ENCODE results near the gene CD276. TPM values are rescaled to one million over a fixed set of nuclear protein-coding genes. Genes with fewer than 3 reads are reported as not detected.

The CD276 gene
- total RNA-seq, 2 experiments from 2014 or later: not detected

- peaks cover 36% of the 10 kb centered on the region for H3K27me3 Mint-ChIP-seq
- no peak overlapping the region for H3K27ac Mint-ChIP-seq
- H3K4me1 ChIP-seq (ENCODE audit: insufficient read depth, low read length): peaks cover 4% of the 10 kb centered on the region
- ChIA-PET CTCF (no interaction called here), POLR2A (no interaction called here)
- H3K27me3 ChIP-seq (ENCODE audit: control insufficient read depth in 1 of 2, insufficient read depth in 2 of 2, low read length in 2 of 2): peaks cover 25 to 56% of the 10 kb centered on the region in 2 experiments
- H3K9me3 Mint-ChIP-seq: no peaks in the 10 kb centered on the region
- no peaks in the 10 kb centered on the region for H3K36me3 ChIP-seq (ENCODE audit: insufficient read depth, low read length)
- H3K4me3 ChIP-seq (ENCODE audit: low read length): no peak overlapping the region
- intact Hi-C loops (cut with DNase I, micrococcal nuclease): no loop called here
- ATAC-seq (ENCODE audit: poor library complexity): no peak
- no peak overlapping the region for H3K27ac ChIP-seq (ENCODE audit: low read depth in 1 of 2, low read length in 2 of 2)
- no peaks in the 10 kb centered on the region for H3K9me3 ChIP-seq (ENCODE audit: control insufficient read depth in 1 of 2, insufficient read depth in 1 of 2, low read length in 2 of 2)
- no peaks in the 10 kb centered on the region for H3K36me3 Mint-ChIP-seq (ENCODE audit: low read depth)
- H3K4me1 Mint-ChIP-seq (ENCODE audit: low read depth): no peaks in the 10 kb centered on the region
- no peak for TF ChIP-seq CTCF (IDR thresholded peaks at IDR 0.05)
- DNase-seq: no peak
- no peak overlapping the region for H3K4me3 Mint-ChIP-seq
These were observed 70.3 kb downstream of the CD276 start for GRCh38 chr15:73754461-73754860.

GRCh38 chr15:73755481-73755880, 71.3 kb downstream of the CD276 start:
- no peak for ATAC-seq (ENCODE audit: poor library complexity)

GRCh38 chr15:73755946-73756345, 71.8 kb downstream of the CD276 start:
- DNase-seq: no peak
- H3K9me3 ChIP-seq (ENCODE audit: control insufficient read depth in 1 of 2, insufficient read depth in 1 of 2, low read length in 2 of 2): no peaks in the 10 kb centered on the region
- no peak for TF ChIP-seq CTCF (IDR thresholded peaks at IDR 0.05)
- no peaks in the 10 kb centered on the region for H3K4me1 Mint-ChIP-seq (ENCODE audit: low read depth)
- H3K27ac ChIP-seq (ENCODE audit: low read depth in 1 of 2, low read length in 2 of 2): no peak overlapping the region
- ATAC-seq (ENCODE audit: poor library complexity): no peak
- H3K27me3 ChIP-seq (ENCODE audit: control insufficient read depth in 1 of 2, insufficient read depth in 2 of 2, low read length in 2 of 2): peaks cover 25 to 53% of the 10 kb centered on the region in 2 experiments
- H3K36me3 ChIP-seq (ENCODE audit: insufficient read depth, low read length): no peaks in the 10 kb centered on the region
- no peak overlapping the region for H3K4me3 ChIP-seq (ENCODE audit: low read length)
- no peaks in the 10 kb centered on the region for H3K36me3 Mint-ChIP-seq (ENCODE audit: low read depth)
- H3K4me1 ChIP-seq (ENCODE audit: insufficient read depth, low read length): peaks cover 4% of the 10 kb centered on the region
- intact Hi-C loops (cut with DNase I, micrococcal nuclease): no loop called here
- H3K9me3 Mint-ChIP-seq: no peaks in the 10 kb centered on the region
- ChIA-PET POLR2A (no interaction called here), CTCF (no interaction called here)
- no peak overlapping the region for H3K4me3 Mint-ChIP-seq
- peaks cover 21% of the 10 kb centered on the region for H3K27me3 Mint-ChIP-seq
- H3K27ac Mint-ChIP-seq: no peak overlapping the region

More at GRCh38 chr15:73755481-73755880, 71.3 kb downstream of the CD276 start:
- Mint-ChIP-seq H3K36me3 (ENCODE audit: low read depth) (no peaks in the 10 kb centered on the region), H3K4me1 (ENCODE audit: low read depth) (no peaks in the 10 kb centered on the region), H3K9me3 (no peaks in the 10 kb centered on the region), H3K27ac (no peak overlapping the region), H3K4me3 (no peak overlapping the region), H3K27me3 (peaks cover 26% of the 10 kb centered on the region)
- TF ChIP-seq CTCF (IDR thresholded peaks at IDR 0.05): no peak
- intact Hi-C loops (cut with DNase I, micrococcal nuclease): no loop called here
- no peak for DNase-seq
- peaks cover 25 to 56% of the 10 kb centered on the region in 2 experiments for H3K27me3 ChIP-seq (ENCODE audit: control insufficient read depth in 1 of 2, insufficient read depth in 2 of 2, low read length in 2 of 2)
- H3K36me3 ChIP-seq (ENCODE audit: insufficient read depth, low read length): no peaks in the 10 kb centered on the region
- CTCF ChIA-PET: no interaction called here
- peaks cover 4% of the 10 kb centered on the region for H3K4me1 ChIP-seq (ENCODE audit: insufficient read depth, low read length)
- H3K9me3 ChIP-seq (ENCODE audit: control insufficient read depth in 1 of 2, insufficient read depth in 1 of 2, low read length in 2 of 2): no peaks in the 10 kb centered on the region
- H3K27ac ChIP-seq (ENCODE audit: low read depth in 1 of 2, low read length in 2 of 2): no peak overlapping the region
- no peak overlapping the region for H3K4me3 ChIP-seq (ENCODE audit: low read length)
- POLR2A ChIA-PET: no interaction called here

Measured in CD4-positive, alpha-beta T cell (primary cell).